Endothelial cell (in vitro differentiated cells): Measurements from ENCODE around the gene NAP1L4. TPM values are rescaled to one million over a fixed set of nuclear protein-coding genes. Genes with fewer than 3 reads are reported as not detected.

Experiments used
- DNase-seq: peaks from one replicate; pipeline ENCODE4 v3.0.0; 2021; ENCODE audit warnings: low spot score
- H3K27ac Mint-ChIP-seq: one replicate; pipeline ENCODE4 v1.8.0; 2021; ENCODE audit warnings: mixed read lengths, inconsistent platforms; ENCODE audit not compliant: unreplicated experiment
- H3K27me3 Mint-ChIP-seq: one replicate; pipeline ENCODE4 v1.8.0; 2021; ENCODE audit warnings: mild to moderate bottlenecking, moderate library complexity, mixed read lengths, inconsistent platforms; ENCODE audit not compliant: unreplicated experiment
- H3K36me3 Mint-ChIP-seq: one replicate; pipeline ENCODE4 v1.8.0; 2021; ENCODE audit warnings: mild to moderate bottlenecking, low read depth, mixed read lengths, inconsistent platforms; ENCODE audit not compliant: unreplicated experiment
- H3K4me1 Mint-ChIP-seq: one replicate; pipeline ENCODE4 v1.8.0; 2021; ENCODE audit warnings: mild to moderate bottlenecking, mixed read lengths, inconsistent platforms; ENCODE audit not compliant: unreplicated experiment
- H3K4me3 Mint-ChIP-seq: one replicate; pipeline ENCODE4 v1.8.0; 2021; ENCODE audit warnings: mild to moderate bottlenecking, mixed read lengths, inconsistent platforms; ENCODE audit not compliant: unreplicated experiment
- H3K9me3 Mint-ChIP-seq: one replicate; pipeline ENCODE4 v1.8.0; 2021; ENCODE audit warnings: mixed read lengths, inconsistent platforms; ENCODE audit not compliant: unreplicated experiment
- total RNA-seq: library from RNA; stranded (reverse); fragmentation: NEBNext Ultra II Directional; extraction: Animal tissue kit (Norgen Biotek cat#: 25700); gene quantifications from one replicate; pipeline ENCODE4 v1.2.1, GENCODE V29; 2021; ENCODE audit not compliant: unreplicated experiment
- TF ChIP-seq, protein P1 (sequence below): fragments of 200-600 bp; sonication (generic); IDR thresholded peaks from one replicate; pipeline ENCODE4 v1.5.0; 2021; ENCODE audit warnings: antibody characterized with exemption; ENCODE audit not compliant: unreplicated experiment

Gene NAP1L4
- total RNA-seq, 1 donor from 2014 or later = 148 TPM

DNA sequence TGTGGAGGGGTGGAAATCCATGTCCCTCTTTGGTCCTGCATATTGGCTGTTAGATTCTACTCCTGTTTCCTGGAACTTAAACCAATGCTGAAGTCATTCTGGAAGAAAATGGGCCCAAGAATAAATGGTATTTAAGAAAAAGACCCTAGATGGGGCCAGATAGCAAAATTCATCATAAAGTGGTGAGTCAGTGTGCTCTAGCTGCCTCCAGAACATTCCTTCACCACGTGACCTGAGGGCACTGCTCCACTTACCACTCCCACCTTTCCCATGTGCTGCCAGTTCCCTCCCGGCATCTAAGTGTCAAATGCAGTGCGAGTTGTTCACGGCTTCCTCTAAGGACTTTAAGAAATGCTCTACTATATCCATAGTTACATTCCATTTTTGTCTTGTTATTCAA, 30.9 kb upstream of the NAP1L4 start:
- Mint-ChIP-seq H3K36me3 (peaks cover 12% of the 10 kb centered on the region), H3K27ac (no peak overlapping the region), H3K27me3 (peaks cover 9% of the 10 kb centered on the region), H3K4me1 (peaks cover 14% of the 10 kb centered on the region), H3K4me3 (no peak overlapping the region), H3K9me3 (no peaks in the 10 kb centered on the region)
- no peak for DNase-seq
- TF ChIP-seq, protein P1, sequence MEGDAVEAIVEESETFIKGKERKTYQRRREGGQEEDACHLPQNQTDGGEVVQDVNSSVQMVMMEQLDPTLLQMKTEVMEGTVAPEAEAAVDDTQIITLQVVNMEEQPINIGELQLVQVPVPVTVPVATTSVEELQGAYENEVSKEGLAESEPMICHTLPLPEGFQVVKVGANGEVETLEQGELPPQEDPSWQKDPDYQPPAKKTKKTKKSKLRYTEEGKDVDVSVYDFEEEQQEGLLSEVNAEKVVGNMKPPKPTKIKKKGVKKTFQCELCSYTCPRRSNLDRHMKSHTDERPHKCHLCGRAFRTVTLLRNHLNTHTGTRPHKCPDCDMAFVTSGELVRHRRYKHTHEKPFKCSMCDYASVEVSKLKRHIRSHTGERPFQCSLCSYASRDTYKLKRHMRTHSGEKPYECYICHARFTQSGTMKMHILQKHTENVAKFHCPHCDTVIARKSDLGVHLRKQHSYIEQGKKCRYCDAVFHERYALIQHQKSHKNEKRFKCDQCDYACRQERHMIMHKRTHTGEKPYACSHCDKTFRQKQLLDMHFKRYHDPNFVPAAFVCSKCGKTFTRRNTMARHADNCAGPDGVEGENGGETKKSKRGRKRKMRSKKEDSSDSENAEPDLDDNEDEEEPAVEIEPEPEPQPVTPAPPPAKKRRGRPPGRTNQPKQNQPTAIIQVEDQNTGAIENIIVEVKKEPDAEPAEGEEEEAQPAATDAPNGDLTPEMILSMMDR = no peak

DNA sequence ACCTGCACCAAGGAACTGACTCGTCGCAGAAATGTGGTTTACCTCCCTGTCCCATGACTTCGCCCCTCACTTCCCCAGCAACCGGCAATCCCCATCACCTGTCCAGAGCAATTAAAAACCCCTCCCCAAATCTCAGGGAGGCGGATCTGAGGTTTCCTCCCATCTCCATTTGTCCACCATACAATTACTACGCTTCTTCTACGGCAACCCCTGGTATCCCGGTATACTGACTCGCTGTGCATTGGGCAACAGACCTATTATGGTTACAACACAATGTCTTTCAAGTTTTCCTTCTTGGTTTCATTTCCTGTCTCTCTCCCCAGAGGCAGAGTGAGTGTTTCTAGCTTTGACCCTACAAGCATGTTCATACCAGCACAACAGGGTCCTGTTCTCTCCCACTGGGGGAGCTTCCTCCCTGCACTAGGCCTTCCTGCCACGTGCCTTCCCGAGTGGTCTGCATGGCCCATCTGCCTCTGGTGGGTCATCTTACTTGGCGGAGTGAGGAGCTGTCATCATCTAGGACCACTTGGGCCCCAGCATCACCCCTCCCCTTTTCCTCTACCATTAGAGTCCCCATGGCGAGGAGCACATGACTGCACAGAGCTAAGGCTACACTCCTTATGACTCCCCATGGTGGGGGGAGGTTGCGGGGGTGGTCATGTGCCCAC, 30.3 kb upstream of the NAP1L4 start:
- H3K4me1 Mint-ChIP-seq = peaks cover 14% of the 10 kb centered on the region
- DNase-seq = no peak
- no peak overlapping the region for H3K4me3 Mint-ChIP-seq
- H3K36me3 Mint-ChIP-seq = peaks cover 16% of the 10 kb centered on the region
- peaks cover 9% of the 10 kb centered on the region for H3K27me3 Mint-ChIP-seq
- TF ChIP-seq, protein P1 = no peak
- H3K27ac Mint-ChIP-seq = peak overlapping the region; percentile 78
- H3K9me3 Mint-ChIP-seq = no peaks in the 10 kb centered on the region

DNA sequence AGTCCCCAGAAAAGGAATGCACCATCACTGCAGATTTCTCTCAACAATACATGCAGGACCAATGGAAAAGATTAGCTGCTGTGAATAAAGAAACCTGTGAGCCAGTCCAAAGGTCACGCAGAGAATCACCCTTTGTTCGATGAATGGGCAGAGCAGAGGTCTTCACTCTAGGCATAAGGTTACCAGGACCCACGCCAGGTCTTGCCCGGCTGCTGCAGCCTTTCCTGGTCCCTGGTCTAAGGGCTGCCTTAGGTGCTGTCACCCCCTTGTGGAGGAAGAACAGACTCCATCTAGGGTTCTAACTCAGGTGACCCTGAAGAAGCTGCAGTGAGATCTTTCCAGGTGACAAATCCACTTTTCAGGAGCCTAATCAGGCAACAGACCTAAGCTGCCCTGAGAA, 29.0 kb upstream of the NAP1L4 start:
- Mint-ChIP-seq H3K9me3 (no peaks in the 10 kb centered on the region), H3K27me3 (peaks cover 11% of the 10 kb centered on the region), H3K36me3 (peaks cover 20% of the 10 kb centered on the region), H3K27ac (no peak overlapping the region), H3K4me3 (no peak overlapping the region), H3K4me1 (peaks cover 14% of the 10 kb centered on the region)
- peak; percentile 40 for DNase-seq
- TF ChIP-seq, protein P1 = peak; percentile 58

DNA sequence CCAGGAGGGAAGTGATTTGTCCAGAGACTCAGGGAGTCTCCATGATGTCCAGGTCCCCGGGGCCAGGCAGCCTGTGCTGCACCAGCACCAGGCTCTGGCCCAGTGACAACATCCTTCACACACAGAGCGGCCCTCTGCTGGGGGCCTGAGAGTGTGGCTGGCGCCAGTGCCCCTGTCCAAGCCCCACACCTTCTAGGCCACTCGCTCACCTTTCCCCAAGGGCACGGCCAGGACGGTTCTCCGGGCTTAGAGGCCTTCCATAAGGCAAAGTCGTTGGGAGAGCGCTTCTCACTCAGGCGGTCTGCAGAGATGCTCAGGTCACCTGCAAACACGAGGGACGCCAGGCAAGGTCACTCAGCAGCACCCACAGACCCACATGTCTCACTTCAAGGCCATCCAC, 27.9 kb upstream of the NAP1L4 start:
- Mint-ChIP-seq H3K27ac (no peak overlapping the region), H3K36me3 (peaks cover 15% of the 10 kb centered on the region), H3K9me3 (no peaks in the 10 kb centered on the region), H3K4me3 (no peak overlapping the region), H3K27me3 (peaks cover 11% of the 10 kb centered on the region), H3K4me1 (peaks cover 14% of the 10 kb centered on the region)
- TF ChIP-seq, protein P1 = no peak
- no peak for DNase-seq

DNA sequence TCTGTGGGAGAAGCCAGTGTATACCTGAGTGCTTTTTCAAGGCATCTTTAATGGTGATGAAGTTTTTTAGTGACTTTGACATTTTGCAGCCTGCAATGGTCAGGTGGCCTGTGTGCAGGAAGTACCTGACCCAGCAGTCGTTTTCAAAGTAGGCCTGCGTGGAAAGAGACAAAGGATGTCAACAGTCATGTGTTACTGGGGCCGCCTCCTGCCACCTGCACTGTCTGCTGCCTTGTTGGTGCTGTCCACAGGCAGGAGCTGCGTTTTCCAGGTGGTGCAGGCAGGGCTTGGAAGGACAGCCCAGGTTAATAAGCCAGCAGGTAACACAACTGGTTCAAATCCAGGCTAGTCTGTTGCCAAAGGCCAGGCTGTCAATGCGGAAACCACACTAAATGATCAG, 26.5 kb upstream of the NAP1L4 start:
- TF ChIP-seq, protein P1 = no peak
- H3K9me3 Mint-ChIP-seq = no peaks in the 10 kb centered on the region
- H3K36me3 Mint-ChIP-seq = peaks cover 23% of the 10 kb centered on the region
- no peak for DNase-seq
- no peak overlapping the region for H3K4me3 Mint-ChIP-seq
- H3K27me3 Mint-ChIP-seq = peaks cover 8% of the 10 kb centered on the region
- H3K4me1 Mint-ChIP-seq = peaks cover 14% of the 10 kb centered on the region
- no peak overlapping the region for H3K27ac Mint-ChIP-seq
